HG02642 (cell line): Measurements from ENCODE around the gene CELF2.
A peak's percentile ranks its signal among the peaks of the same experiment; 100 is the strongest.
"Not testable (repeated sequence)": the region's sequence is repeated elsewhere in the genome, so short reads cannot be mapped to it uniquely, and the experiment has no call there.

Experiments
- ATAC-seq: cut with Tn5 transposase; IDR thresholded peaks from one replicate; pipeline ENCODE4 v1.9.1; 2021; ENCODE audit warnings: mild to moderate bottlenecking; ENCODE audit not compliant: unreplicated experiment, poor library complexity

CELF2 gene

GRCh38 chr10:11329062-11329673 lies 311.5 kb downstream of the CELF2 start:
- ATAC-seq = no peak

- no peak for ATAC-seq
Measured at GRCh38 chr10:11330383-11331045, 312.8 kb downstream of the CELF2 start.

GRCh38 chr10:11331046-11331577 lies 313.4 kb downstream of the CELF2 start:
- ATAC-seq = no peak

GRCh38 chr10:11331726-11332125 lies 314.1 kb downstream of the CELF2 start:
- ATAC-seq = no peak

- ATAC-seq = no peak
Measured at GRCh38 chr10:11332846-11333245, 315.2 kb downstream of the CELF2 start.

- no peak for ATAC-seq
Measured at GRCh38 chr10:11334436-11334835, 316.8 kb downstream of the CELF2 start.

GRCh38 chr10:11335167-11335652 lies 317.5 kb downstream of the CELF2 start:
- no peak for ATAC-seq

GRCh38 chr10:11335881-11336430 lies 318.3 kb downstream of the CELF2 start:
- ATAC-seq = no peak

- no peak for ATAC-seq
Measured at GRCh38 chr10:11336722-11337162, 319.1 kb downstream of the CELF2 start.

GRCh38 chr10:11337516-11337915 lies 319.8 kb downstream of the CELF2 start:
- no peak for ATAC-seq

- no peak for ATAC-seq
Measured at GRCh38 chr10:11338160-11338844, 320.6 kb downstream of the CELF2 start.

GRCh38 chr10:11339013-11339412 lies 321.3 kb downstream of the CELF2 start:
- no peak for ATAC-seq

- ATAC-seq = no peak
Measured at GRCh38 chr10:11339660-11340059, 322.0 kb downstream of the CELF2 start.

- no peak for ATAC-seq
Measured at GRCh38 chr10:11341283-11341960, 323.8 kb downstream of the CELF2 start.

GRCh38 chr10:11344081-11344480 lies 326.4 kb downstream of the CELF2 start:
- ATAC-seq = no peak

GRCh38 chr10:11344550-11344949 lies 326.9 kb downstream of the CELF2 start:
- ATAC-seq = no peak

GRCh38 chr10:11345224-11346054 lies 327.8 kb downstream of the CELF2 start:
- peak; percentile 66 for ATAC-seq

GRCh38 chr10:11347580-11347979 lies 329.9 kb downstream of the CELF2 start:
- ATAC-seq = not testable (repeated sequence)

- no peak for ATAC-seq
Measured at GRCh38 chr10:11351801-11352200, 334.1 kb downstream of the CELF2 start.
